ENCODE data around the gene MDFI. TPM values are rescaled to one million over a fixed set of nuclear protein-coding genes. Genes with fewer than 3 reads are reported as not detected.

The MDFI gene
- total RNA-seq, 4 donors from 2014 or later = 30.4 to 70.9 (median 39.8) TPM

DNA sequence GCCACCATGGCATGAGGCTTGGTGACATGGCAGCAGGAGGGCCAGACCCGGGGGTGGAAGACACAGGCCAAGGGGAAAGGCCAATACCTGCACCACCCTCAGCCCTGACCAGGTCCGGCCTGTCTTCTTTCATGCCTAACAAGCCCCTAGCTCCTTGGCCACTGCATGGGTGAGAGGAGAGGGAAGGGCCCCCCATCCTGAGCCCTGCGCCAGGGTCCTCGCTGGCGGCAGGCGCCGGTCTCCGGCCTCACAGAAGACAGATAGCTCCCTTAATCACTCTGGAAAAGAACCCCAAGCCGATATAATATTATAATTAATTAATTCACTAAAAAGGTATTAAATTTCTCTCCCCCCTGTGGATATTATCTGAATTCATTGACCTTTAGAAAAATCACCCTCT is 41.4 kb downstream of the MDFI start:
- no peak overlapping the region for H3K4me3 ChIP-seq (ENCODE audit: low read depth, poor library complexity, severe bottlenecking)
- no peak for TF ChIP-seq POLR2A (IDR thresholded peaks at IDR 0.05)
- TF ChIP-seq, protein P1, sequence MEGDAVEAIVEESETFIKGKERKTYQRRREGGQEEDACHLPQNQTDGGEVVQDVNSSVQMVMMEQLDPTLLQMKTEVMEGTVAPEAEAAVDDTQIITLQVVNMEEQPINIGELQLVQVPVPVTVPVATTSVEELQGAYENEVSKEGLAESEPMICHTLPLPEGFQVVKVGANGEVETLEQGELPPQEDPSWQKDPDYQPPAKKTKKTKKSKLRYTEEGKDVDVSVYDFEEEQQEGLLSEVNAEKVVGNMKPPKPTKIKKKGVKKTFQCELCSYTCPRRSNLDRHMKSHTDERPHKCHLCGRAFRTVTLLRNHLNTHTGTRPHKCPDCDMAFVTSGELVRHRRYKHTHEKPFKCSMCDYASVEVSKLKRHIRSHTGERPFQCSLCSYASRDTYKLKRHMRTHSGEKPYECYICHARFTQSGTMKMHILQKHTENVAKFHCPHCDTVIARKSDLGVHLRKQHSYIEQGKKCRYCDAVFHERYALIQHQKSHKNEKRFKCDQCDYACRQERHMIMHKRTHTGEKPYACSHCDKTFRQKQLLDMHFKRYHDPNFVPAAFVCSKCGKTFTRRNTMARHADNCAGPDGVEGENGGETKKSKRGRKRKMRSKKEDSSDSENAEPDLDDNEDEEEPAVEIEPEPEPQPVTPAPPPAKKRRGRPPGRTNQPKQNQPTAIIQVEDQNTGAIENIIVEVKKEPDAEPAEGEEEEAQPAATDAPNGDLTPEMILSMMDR (IDR thresholded peaks at IDR 0.05) = no peak
- intact Hi-C loops (cut with DNase I; ENCODE audit: low total_unique reads) = loop anchor here (10.0 kb wide), 1 partner anchor 255 kb away; no protein-coding TSS in a partner anchor
- no peak for DNase-seq (ENCODE audit: low spot score in 2 of 2)
- 95 to 100% methylated on average over 9 of the region's 9 CpGs for WGBS, 2 donors

DNA sequence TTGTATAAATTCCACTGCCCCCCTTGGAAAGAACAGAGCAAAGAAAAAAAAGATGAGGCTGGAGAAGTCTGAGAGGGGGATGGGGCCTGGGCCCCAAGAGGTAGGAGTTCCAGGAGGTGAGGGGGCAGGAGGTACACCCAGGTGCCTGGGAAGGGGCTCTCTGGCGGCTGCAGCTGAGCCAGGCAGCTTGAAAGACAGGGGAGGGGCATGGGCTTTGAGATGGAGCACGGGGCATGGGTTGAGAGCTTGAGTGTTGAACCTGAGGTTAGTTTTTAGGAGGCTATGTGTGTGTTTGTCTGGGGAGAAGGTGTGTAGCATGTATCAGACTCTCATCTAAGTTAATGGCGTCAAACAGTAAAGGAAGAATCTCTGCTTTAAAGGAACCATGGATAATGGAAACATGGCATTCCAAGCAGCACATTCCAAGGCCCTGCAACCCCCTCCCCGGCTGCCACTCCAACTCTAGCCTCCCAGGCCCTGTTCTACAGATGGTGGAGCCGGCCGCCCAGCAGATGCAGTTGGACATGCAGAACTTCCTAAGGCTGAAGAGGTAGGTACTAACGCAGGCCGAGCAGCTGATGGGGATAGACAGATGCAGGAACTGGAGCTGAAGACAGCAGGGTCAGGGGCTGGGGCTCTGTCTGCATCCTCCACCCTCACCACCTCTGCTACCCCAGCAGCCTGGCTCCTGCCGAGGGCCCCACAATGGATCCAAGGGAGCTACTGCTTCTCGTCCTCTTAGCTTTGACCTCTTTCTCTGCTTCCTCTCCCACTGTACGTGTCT is 42.1 kb downstream of the MDFI start:
- H3K4me3 ChIP-seq (ENCODE audit: low read depth, poor library complexity, severe bottlenecking) = no peak overlapping the region
- DNase-seq (ENCODE audit: low spot score in 2 of 2) = no peak
- 83 to 88% methylated on average over 11 of the region's 11 CpGs for WGBS, 2 donors
- TF ChIP-seq, protein P1 (IDR thresholded peaks at IDR 0.05) = no peak
- TF ChIP-seq POLR2A (IDR thresholded peaks at IDR 0.05) = no peak
- intact Hi-C loops (cut with DNase I; ENCODE audit: low total_unique reads) = no loop called here

DNA sequence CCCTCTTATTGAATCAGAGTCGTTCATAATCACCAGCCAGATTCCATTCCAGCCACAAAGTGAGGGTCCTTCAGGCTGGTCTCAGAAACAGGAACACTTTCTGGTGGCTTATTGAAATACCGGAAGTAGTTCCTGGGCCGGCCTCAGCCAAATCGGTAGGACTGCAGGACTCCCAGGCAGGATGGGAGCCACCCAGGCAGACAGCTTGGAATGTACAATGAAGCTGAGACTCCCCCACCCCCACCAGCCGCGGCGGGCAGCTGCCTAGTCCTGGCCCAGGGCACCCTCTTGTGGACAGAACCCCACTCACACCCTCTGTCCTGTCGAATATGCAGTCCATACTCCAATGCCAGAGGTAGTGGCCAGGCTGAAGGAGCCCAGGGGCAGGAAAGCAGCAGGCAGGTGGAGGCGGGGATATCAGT is 43.8 kb downstream of the MDFI start:
- TF ChIP-seq POLR2A (IDR thresholded peaks at IDR 0.05) = no peak
- TF ChIP-seq, protein P1 (IDR thresholded peaks at IDR 0.05) = peak in 1 of 3 donors; percentile 70
- no peak overlapping the region for H3K4me3 ChIP-seq (ENCODE audit: low read depth, poor library complexity, severe bottlenecking)
- peak; percentile 78 to 96 for DNase-seq (ENCODE audit: low spot score in 2 of 2)
- intact Hi-C loops (cut with DNase I; ENCODE audit: low total_unique reads) = no loop called here
- WGBS, 2 donors = 11 to 12% methylated on average over 9 of the region's 9 CpGs

DNA sequence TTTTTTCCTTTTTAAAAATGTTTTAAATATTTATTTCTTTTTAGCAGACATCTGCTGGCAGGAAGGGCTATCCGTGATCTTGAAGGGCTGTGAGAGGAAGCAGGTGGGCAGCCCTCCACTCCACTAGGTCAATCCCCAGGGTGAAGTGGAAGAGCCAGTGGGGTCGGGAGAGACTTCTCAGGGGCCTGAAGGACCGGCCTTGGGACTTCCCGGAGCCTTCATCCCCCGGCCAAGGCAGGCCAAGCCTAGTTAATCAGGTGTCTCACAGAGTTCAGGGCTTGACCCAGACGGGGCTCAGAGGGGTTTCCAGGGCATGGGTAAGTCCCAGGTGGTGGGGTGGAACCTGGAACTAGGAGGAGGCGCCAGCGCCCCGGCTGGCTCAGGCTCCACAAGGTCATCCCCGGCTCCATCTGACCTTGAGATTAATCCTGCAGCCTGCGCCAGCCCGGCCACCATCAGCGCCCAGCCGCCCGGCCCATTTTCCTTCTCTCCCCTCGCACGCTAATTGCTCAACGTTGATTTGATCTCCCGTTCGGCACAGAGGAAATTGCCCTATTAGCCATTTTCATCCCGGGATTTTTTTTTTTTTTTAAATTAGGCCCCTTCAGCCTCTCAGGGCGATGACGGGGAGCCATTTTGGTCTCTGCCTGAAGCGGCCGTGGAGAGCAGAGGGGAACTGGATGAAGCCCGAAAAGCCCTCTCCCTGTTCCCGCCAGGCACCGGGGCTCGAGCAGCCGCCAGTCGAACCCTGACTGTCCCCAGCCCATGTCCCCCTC is 44.4 kb downstream of the MDFI start:
- no peak overlapping the region for H3K4me3 ChIP-seq (ENCODE audit: low read depth, poor library complexity, severe bottlenecking)
- no peak for DNase-seq (ENCODE audit: low spot score in 2 of 2)
- TF ChIP-seq POLR2A (IDR thresholded peaks at IDR 0.05) = no peak
- TF ChIP-seq, protein P1 (IDR thresholded peaks at IDR 0.05) = no peak
- WGBS, 2 donors = 40 to 47% methylated on average over 31 of the region's 31 CpGs
- intact Hi-C loops (cut with DNase I; ENCODE audit: low total_unique reads) = no loop called here

DNA sequence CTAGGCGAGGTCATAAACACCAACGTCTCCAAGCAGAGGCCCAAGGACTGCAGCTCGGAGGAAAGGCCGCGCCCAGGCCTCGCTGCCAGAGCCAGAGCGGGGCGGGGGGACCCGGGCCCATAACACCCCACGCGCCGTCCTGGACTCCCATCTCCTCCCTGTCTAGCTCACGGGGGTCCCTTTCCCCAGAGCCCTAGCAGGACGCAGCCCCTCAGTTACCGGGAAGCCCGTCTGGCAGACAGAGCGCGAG is 44.9 kb downstream of the MDFI start:
- DNase-seq (ENCODE audit: low spot score in 2 of 2) = no peak
- H3K4me3 ChIP-seq (ENCODE audit: low read depth, poor library complexity, severe bottlenecking) = no peak overlapping the region
- intact Hi-C loops (cut with DNase I; ENCODE audit: low total_unique reads) = no loop called here
- TF ChIP-seq, protein P1 (IDR thresholded peaks at IDR 0.05) = no peak
- no peak for TF ChIP-seq POLR2A (IDR thresholded peaks at IDR 0.05)
- 0 to 8% methylated on average over 6 to 12 of the region's 18 CpGs for WGBS, 2 donors
